HepG2 (cell line): ENCODE results near the gene MYO3B. TPM values are rescaled to one million over a fixed set of nuclear protein-coding genes. Genes with fewer than 3 reads are reported as not detected.

Experiments
- AFF4 ChIP-seq: sonication (generic); formaldehyde crosslinking; IDR thresholded peaks from 2 replicates; pipeline ENCODE4 v1.4.0; 2020; ENCODE audit warnings: missing genetic modification reagents
- FIP1L1 ChIP-seq: fragments of 200-400 bp; formaldehyde crosslinking; IDR thresholded peaks from 2 replicates; pipeline ENCODE4 v1.6.1; 2018; ENCODE audit warnings: low read depth, mild to moderate bottlenecking, low read length, moderate library complexity, borderline replicate concordance; ENCODE audit not compliant: insufficient read depth
- GATAD2A ChIP-seq: IDR thresholded peaks from 2 replicates; pipeline ENCODE4 v1.6.1; 2016
- HMGXB4 ChIP-seq, 2 experiments: sonication (generic) in 1 of 2; formaldehyde crosslinking in 1 of 2; IDR thresholded peaks; 2 replicates each; pipeline versions ENCODE4 v1.4.0 to v1.6.1; 2018 to 2020; ENCODE audit warnings: missing genetic modification reagents in 2 of 2, borderline replicate concordance in 1 of 2, low read depth in 1 of 2, mild to moderate bottlenecking in 1 of 2, missing biosample characterization in 1 of 2
- KAT8 ChIP-seq: IDR thresholded peaks from 2 replicates; pipeline ENCODE4 v1.6.1; 2016; ENCODE audit warnings: missing genetic modification reagents, missing compliant biosample characterization
- KLF16 ChIP-seq, 2 experiments: sonication (generic) in 1 of 2; formaldehyde crosslinking in 1 of 2; IDR thresholded peaks; 2 replicates each; pipeline versions ENCODE4 v1.6.1 to v1.8.0; 2016 to 2023; ENCODE audit warnings: missing genetic modification reagents in 2 of 2, missing compliant biosample characterization in 1 of 2
- RAD21 ChIP-seq: fragments of 450-650 bp; formaldehyde crosslinking; IDR thresholded peaks from 2 replicates; pipeline ENCODE4 v1.5.0; 2020; ENCODE audit warnings: mild to moderate bottlenecking
- RNF2 ChIP-seq: fragments of 450-650 bp; conservative IDR thresholded peaks from 2 replicates; pipeline ENCODE4 v1.6.1; 2016; ENCODE audit warnings: low read depth
- SAP130 ChIP-seq: IDR thresholded peaks from 2 replicates; pipeline ENCODE4 v1.6.1; 2016; ENCODE audit warnings: low read depth
- SMC3 ChIP-seq: IDR thresholded peaks from 2 replicates; pipeline ENCODE4 v1.6.1; 2011; ENCODE audit warnings: low read length, improper control_type of control experiment
- XRCC5 ChIP-seq: fragments of 200-400 bp; formaldehyde crosslinking; optimal IDR thresholded peaks from 2 replicates; pipeline ENCODE3; 2017; ENCODE audit warnings: mild to moderate bottlenecking, low read length
- YEATS2 ChIP-seq: sonication (generic); formaldehyde crosslinking; IDR thresholded peaks from 2 replicates; pipeline ENCODE4 v1.4.0; 2020; ENCODE audit warnings: missing genetic modification reagents, borderline replicate concordance
- ZNF12 ChIP-seq: sonication (generic); formaldehyde crosslinking; IDR thresholded peaks from 2 replicates; pipeline ENCODE4 v1.5.0; 2020; ENCODE audit warnings: missing genetic modification reagents
- ZNF816 ChIP-seq: sonication (generic); formaldehyde crosslinking; IDR thresholded peaks from 2 replicates; pipeline ENCODE4 v1.8.0; 2022; ENCODE audit warnings: missing genetic modification reagents, mild to moderate bottlenecking, borderline replicate concordance
- ZSCAN29 ChIP-seq: sonication (generic); formaldehyde crosslinking; conservative IDR thresholded peaks from 2 replicates; pipeline ENCODE4 v1.4.0; 2020; ENCODE audit warnings: mild to moderate bottlenecking, missing genetic modification reagents
- ZUFSP ChIP-seq: sonication (generic); formaldehyde crosslinking; IDR thresholded peaks from 2 replicates; pipeline ENCODE4 v1.9.0; 2021; ENCODE audit warnings: missing genetic modification reagents, mild to moderate bottlenecking, borderline replicate concordance
- polyA plus RNA-seq, 8 experiments: library from polyadenylated mRNA; depleted of rRNA in 3 of 8; stranded (reverse) in 7 of 8; unstranded in 1 of 8; fragments of >200 nt; fragmentation: Illumina TruSeq in 4 of 8; extraction: Trizol in 4 of 8; gene quantifications; 2 replicates each; pipeline versions ENCODE4 v1.2.1 to v1.2.3, GENCODE V29; 2011 to 2016; ENCODE audit warnings: low read depth in 4 of 8, missing spikeins in 1 of 8, mixed read lengths in 1 of 8; ENCODE audit not compliant: insufficient read depth in 1 of 8
- total RNA-seq, 5 experiments: library from RNA; depleted of rRNA; stranded (reverse); fragments of >200 nt; fragmentation: Illumina TruSeq; extraction: Trizol; gene quantifications; 2 replicates each; pipeline ENCODE4 v1.2.3, GENCODE V29; 2016; ENCODE audit warnings: low read depth in 1 of 5
- TF ChIP-seq, protein P1 (sequence below): sonication (generic); formaldehyde crosslinking; IDR thresholded peaks from 2 replicates; pipeline ENCODE4 v1.5.1; 2020; ENCODE audit warnings: mild to moderate bottlenecking, missing genetic modification reagents, borderline replicate concordance

MYO3B gene
- total and polyA plus RNA-seq, 2 of the 13 experiments (the other 11 are each of a cell fraction or from before 2014, with no cell fraction given): 0.01 TPM; not detected in 1

GRCh38 chr2:170409164-170409535 lies 231.2 kb downstream of the MYO3B start (continued):
- 0 out of 4 replicates have a peak, but pooled peaks of 1 of the 2 experiments have one; percentile 50 for TF ChIP-seq HMGXB4 (CRISPR knock-in tag; IDR thresholded peaks at IDR 0.05; ENCODE audit: borderline replicate concordance in 1 of 2, low read depth in 1 of 2)
- peak; percentile 95 for TF ChIP-seq SMC3
- TF ChIP-seq ZSCAN29 (CRISPR knock-in tag): peak; percentile 46; the same call in 1 of the 2 replicates
- 0 out of 2 replicates have a peak, but pooled peaks have one; percentile 1 for TF ChIP-seq ZNF12 (CRISPR knock-in tag)
- TF ChIP-seq YEATS2 (CRISPR knock-in tag): peak; percentile 37; the same call in 1 of the 2 replicates
- TF ChIP-seq AFF4 (CRISPR knock-in tag): no peak
- 0 out of 2 replicates have a peak, but pooled peaks have one; percentile 8 for TF ChIP-seq SAP130 (CRISPR knock-in tag)
- peak; percentile 62; the same call in 1 of the 2 replicates for TF ChIP-seq RNF2
- TF ChIP-seq, protein P1, sequence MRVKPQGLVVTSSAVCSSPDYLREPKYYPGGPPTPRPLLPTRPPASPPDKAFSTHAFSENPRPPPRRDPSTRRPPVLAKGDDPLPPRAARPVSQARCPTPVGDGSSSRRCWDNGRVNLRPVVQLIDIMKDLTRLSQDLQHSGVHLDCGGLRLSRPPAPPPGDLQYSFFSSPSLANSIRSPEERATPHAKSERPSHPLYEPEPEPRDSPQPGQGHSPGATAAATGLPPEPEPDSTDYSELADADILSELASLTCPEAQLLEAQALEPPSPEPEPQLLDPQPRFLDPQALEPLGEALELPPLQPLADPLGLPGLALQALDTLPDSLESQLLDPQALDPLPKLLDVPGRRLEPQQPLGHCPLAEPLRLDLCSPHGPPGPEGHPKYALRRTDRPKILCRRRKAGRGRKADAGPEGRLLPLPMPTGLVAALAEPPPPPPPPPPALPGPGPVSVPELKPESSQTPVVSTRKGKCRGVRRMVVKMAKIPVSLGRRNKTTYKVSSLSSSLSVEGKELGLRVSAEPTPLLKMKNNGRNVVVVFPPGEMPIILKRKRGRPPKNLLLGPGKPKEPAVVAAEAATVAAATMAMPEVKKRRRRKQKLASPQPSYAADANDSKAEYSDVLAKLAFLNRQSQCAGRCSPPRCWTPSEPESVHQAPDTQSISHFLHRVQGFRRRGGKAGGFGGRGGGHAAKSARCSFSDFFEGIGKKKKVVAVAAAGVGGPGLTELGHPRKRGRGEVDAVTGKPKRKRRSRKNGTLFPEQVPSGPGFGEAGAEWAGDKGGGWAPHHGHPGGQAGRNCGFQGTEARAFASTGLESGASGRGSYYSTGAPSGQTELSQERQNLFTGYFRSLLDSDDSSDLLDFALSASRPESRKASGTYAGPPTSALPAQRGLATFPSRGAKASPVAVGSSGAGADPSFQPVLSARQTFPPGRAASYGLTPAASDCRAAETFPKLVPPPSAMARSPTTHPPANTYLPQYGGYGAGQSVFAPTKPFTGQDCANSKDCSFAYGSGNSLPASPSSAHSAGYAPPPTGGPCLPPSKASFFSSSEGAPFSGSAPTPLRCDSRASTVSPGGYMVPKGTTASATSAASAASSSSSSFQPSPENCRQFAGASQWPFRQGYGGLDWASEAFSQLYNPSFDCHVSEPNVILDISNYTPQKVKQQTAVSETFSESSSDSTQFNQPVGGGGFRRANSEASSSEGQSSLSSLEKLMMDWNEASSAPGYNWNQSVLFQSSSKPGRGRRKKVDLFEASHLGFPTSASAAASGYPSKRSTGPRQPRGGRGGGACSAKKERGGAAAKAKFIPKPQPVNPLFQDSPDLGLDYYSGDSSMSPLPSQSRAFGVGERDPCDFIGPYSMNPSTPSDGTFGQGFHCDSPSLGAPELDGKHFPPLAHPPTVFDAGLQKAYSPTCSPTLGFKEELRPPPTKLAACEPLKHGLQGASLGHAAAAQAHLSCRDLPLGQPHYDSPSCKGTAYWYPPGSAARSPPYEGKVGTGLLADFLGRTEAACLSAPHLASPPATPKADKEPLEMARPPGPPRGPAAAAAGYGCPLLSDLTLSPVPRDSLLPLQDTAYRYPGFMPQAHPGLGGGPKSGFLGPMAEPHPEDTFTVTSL (CRISPR knock-in tag): peak; percentile 21; the same call in 1 of the 2 replicates
- no peak for TF ChIP-seq ZUFSP
- TF ChIP-seq XRCC5: peak; percentile 83
- TF ChIP-seq KLF16 (CRISPR knock-in tag; IDR thresholded peaks at IDR 0.05): peak in 1 of 2 experiments; percentile 35; a peak in 1 of 4 replicates
- peak; percentile 59; the same call in 1 of the 2 replicates for TF ChIP-seq KAT8 (CRISPR knock-in tag)
- TF ChIP-seq RAD21 (CRISPR knock-in tag): peak; percentile 85
- 0 out of 2 replicates have a peak, but pooled peaks have one; percentile 54 for TF ChIP-seq ZNF816 (CRISPR knock-in tag)
- TF ChIP-seq FIP1L1: no peak
- TF ChIP-seq GATAD2A (CRISPR knock-in tag): peak; percentile 49
